HCT116 (cell line): ENCODE results near the gene LALBA. TPM values are rescaled to one million over a fixed set of nuclear protein-coding genes. Genes with fewer than 3 reads are reported as not detected.

Experiments
- ATAC-seq: fragments of 200-7000 bp; cut with Tn5 transposase; 2 replicates; pipeline ENCODE4 v1.9.1; 2020; ENCODE audit warnings: mild to moderate bottlenecking, moderate library complexity
- BruUV-seq: library from RNA; stranded (reverse); fragments of 400-500 nt; replicated peaks from 2 replicates; lab custom pipeline; 2021; lab: Mats Ljungman, UMichigan
- CTCF ChIA-PET: fragments of 300-600 bp; sonication (Branson Sonifier 250); formaldehyde crosslinking; loops from one replicate; lab custom pipeline; 2021; ENCODE audit warnings: antibody characterized with exemption; lab: Charles Lee
- POLR2A ChIA-PET: fragments of 300-600, 350-600 bp; sonication (Branson Sonifier 250); formaldehyde crosslinking; loops from one replicate; lab custom pipeline; 2021; ENCODE audit warnings: antibody characterized with exemption; lab: Charles Lee
- RAD21 ChIA-PET, 2 experiments: fragments of 300-600 bp; sonication (Branson Sonifier 250); formaldehyde crosslinking; loops; one replicate each; lab custom pipeline; 2023; ENCODE audit warnings: low total read pairs in 2 of 2; ENCODE audit not compliant: uncharacterized antibody in 2 of 2, unreplicated experiment in 2 of 2, low non-redundant PET in 1 of 2; lab: Charles Lee
- DNase-seq: peaks from one replicate; pipeline ENCODE4 v3.0.0-alpha.2; 2010; ENCODE audit warnings: low read depth, low spot score
- H2AFZ ChIP-seq: fragments of 200-600 bp; shearing (Covaris generic), sonication (generic); 2 replicates; pipeline ENCODE4 v1.6.1; 2017; ENCODE audit warnings: low read depth, mixed run types, mixed read lengths, antibody characterized with exemption, low read length; ENCODE audit not compliant: poor library complexity, severe bottlenecking
- H3K27ac ChIP-seq: 2 replicates; pipeline ENCODE4 v1.5.1; 2012; ENCODE audit warnings: low read depth, low read length
- H3K27me3 ChIP-seq: fragments of 200-600 bp; sonication (generic); 2 replicates; pipeline ENCODE4 v1.6.1; 2016; ENCODE audit warnings: mixed run types, low read length, mixed read lengths; ENCODE audit not compliant: insufficient read depth
- H3K36me3 ChIP-seq, 2 experiments: fragments of 200-500 bp in 1 of 2; fragments of 200-600 bp in 1 of 2; sonication (Bioruptor generic) in 1 of 2; sonication (generic) in 1 of 2; 2 replicates each; pipeline versions ENCODE4 v1.5.1 to v1.6.1; 2014 to 2016; ENCODE audit warnings: low read length in 2 of 2, inconsistent platforms in 1 of 2, mixed read lengths in 1 of 2, mixed run types in 1 of 2; ENCODE audit not compliant: insufficient read depth in 2 of 2, control insufficient read depth in 1 of 2
- H3K4me1 ChIP-seq, 2 experiments: fragments of 200-600 bp in 1 of 2; sonication (generic) in 1 of 2; 2 replicates each; pipeline versions ENCODE4 v1.5.1 to v1.6.1; 2012 to 2017; ENCODE audit warnings: low read length in 2 of 2, inconsistent platforms in 1 of 2, mild to moderate bottlenecking in 1 of 2, mixed read lengths in 1 of 2, mixed run types in 1 of 2, moderate library complexity in 1 of 2; ENCODE audit not compliant: insufficient read depth in 2 of 2, control insufficient read depth in 1 of 2
- H3K4me2 ChIP-seq: fragments of 200-600 bp; sonication (generic); 2 replicates; pipeline ENCODE4 v1.6.1; 2017; ENCODE audit warnings: mixed run types, low read length, mixed read lengths
- H3K4me3 ChIP-seq, 2 experiments: fragments of 200-600 bp in 1 of 2; sonication (generic) in 1 of 2; replicated peaks in 1 of 2; 2 replicates each; pipeline ENCODE4 v1.5.1; 2011 to 2016; ENCODE audit warnings: low read length in 2 of 2, control low read depth in 1 of 2, low read depth in 1 of 2, mild to moderate bottlenecking in 1 of 2, mixed read lengths in 1 of 2, mixed run types in 1 of 2
- H3K79me2 ChIP-seq: fragments of 200-600 bp; sonication (generic); 2 replicates; pipeline ENCODE4 v1.6.1; 2017; ENCODE audit warnings: mild to moderate bottlenecking, mixed run types, low read length, moderate library complexity, mixed read lengths; ENCODE audit not compliant: insufficient read depth
- H3K9ac ChIP-seq: fragments of 200-600 bp; sonication (generic); 2 replicates; pipeline ENCODE4 v1.6.1; 2016; ENCODE audit warnings: low read length, mixed read lengths
- H3K9me2 ChIP-seq: fragments of 200-600 bp; sonication (generic), shearing (Covaris generic); 2 replicates; pipeline ENCODE4 v1.6.1; 2017; ENCODE audit warnings: mixed run types, mild to moderate bottlenecking, moderate library complexity; ENCODE audit not compliant: insufficient read depth
- H3K9me3 ChIP-seq, 2 experiments: fragments of 200-500 bp in 1 of 2; fragments of 200-600 bp in 1 of 2; sonication (Bioruptor generic) in 1 of 2; sonication (generic) in 1 of 2; 2 replicates each; pipeline ENCODE4 v1.6.1; 2014 to 2017; ENCODE audit warnings: low read length in 2 of 2, mixed read lengths in 2 of 2, inconsistent platforms in 1 of 2, low read depth in 1 of 2, mild to moderate bottlenecking in 1 of 2, mixed run types in 1 of 2, moderate library complexity in 1 of 2; ENCODE audit not compliant: control insufficient read depth in 1 of 2, insufficient read depth in 1 of 2
- H4K20me1 ChIP-seq: fragments of 200-600 bp; sonication (generic), shearing (Covaris generic); 2 replicates; pipeline ENCODE4 v1.6.1; 2017; ENCODE audit warnings: mixed run types, mild to moderate bottlenecking, moderate library complexity; ENCODE audit not compliant: insufficient read depth
- CEBPB ChIP-seq: IDR thresholded peaks from 2 replicates; pipeline ENCODE4 v1.6.1; 2012; ENCODE audit warnings: low read depth
- EGR1 ChIP-seq: IDR thresholded peaks from 2 replicates; pipeline ENCODE4 v1.6.1; 2012; ENCODE audit warnings: low read depth
- ELF1 ChIP-seq: IDR thresholded peaks from 2 replicates; pipeline ENCODE4 v1.6.1; 2012; ENCODE audit warnings: low read depth, borderline replicate concordance
- FOSL1 ChIP-seq: IDR thresholded peaks from 2 replicates; pipeline ENCODE4 v1.6.1; 2012; ENCODE audit warnings: low read depth
- JUND ChIP-seq: IDR thresholded peaks from 2 replicates; pipeline ENCODE4 v1.6.1; 2012
- POLR2AphosphoS5 ChIP-seq: IDR thresholded peaks from 2 replicates; pipeline ENCODE4 v1.6.1; 2011; ENCODE audit warnings: mild to moderate bottlenecking, low read depth, low read length, moderate library complexity
- SIN3A ChIP-seq: IDR thresholded peaks from 2 replicates; pipeline ENCODE4 v1.6.1; 2012; ENCODE audit warnings: low read depth
- TCF7L2 ChIP-seq: IDR thresholded peaks from 2 replicates; pipeline ENCODE4 v1.7.0; 2011; ENCODE audit warnings: borderline replicate concordance, inconsistent platforms; ENCODE audit not compliant: insufficient read depth, insufficient read length; ENCODE audit errors: extremely low read depth
- YY1 ChIP-seq: IDR thresholded peaks from 2 replicates; pipeline ENCODE4 v1.6.1; 2011; ENCODE audit warnings: low read length, low read depth, moderate library complexity, mild to moderate bottlenecking; ENCODE audit not compliant: insufficient replicate concordance; ENCODE audit errors: extremely low read depth
- ZNF274 ChIP-seq: fragments of 200-500 bp; sonication (Bioruptor generic); IDR thresholded peaks from 2 replicates; pipeline ENCODE4 v1.6.1; 2014; ENCODE audit warnings: mild to moderate bottlenecking, low read depth, low read length, inconsistent platforms
- intact Hi-C: fragments of 100-400 bp; cut with micrococcal nuclease; formaldehyde crosslinking; loops from 2 replicates; pipeline ENCODE4 v1.10.0; 2022
- total RNA-seq: library from RNA; stranded (reverse); gene quantifications from one replicate; pipeline ENCODE4 v1.2.1, GENCODE V29; 2021; ENCODE audit not compliant: unreplicated experiment

Gene LALBA
- total RNA-seq, 1 experiment from 2014 or later: not detected

- H3K27me3 ChIP-seq: no peaks in the 10 kb centered on the region
- no peaks in the 10 kb centered on the region for H4K20me1 ChIP-seq
- H3K4me1 ChIP-seq: no peaks in the 10 kb centered on the region
- no peak overlapping the region for H3K4me3 ChIP-seq
- no peak overlapping the region for H3K4me2 ChIP-seq
- no peaks in the 10 kb centered on the region for H3K79me2 ChIP-seq
- DNase-seq: no peak
- H3K9me3 ChIP-seq: no peaks in the 10 kb centered on the region
- no peak overlapping the region for H3K27ac ChIP-seq
- no peak overlapping the region for H3K9ac ChIP-seq
- ChIA-PET POLR2A (no interaction called here), CTCF (no interaction called here)
- H3K36me3 ChIP-seq: no peaks in the 10 kb centered on the region
- ATAC-seq: no peak
- H3K9me2 ChIP-seq: no peaks in the 10 kb centered on the region
- no peak overlapping the region for H2AFZ ChIP-seq
- TF ChIP-seq ELF1: no peak
- TF ChIP-seq SIN3A: no peak
- TF ChIP-seq CEBPB: no peak
- no peak for TF ChIP-seq ZNF274
- TF ChIP-seq, all 23 proteins: peak for 0
- no TSS peak for BruUV-seq
- intact Hi-C loops: no loop called here
- RAD21 ChIA-PET: no interaction called here
Observed at GRCh38 chr12:48592591-48593086, 22.8 kb upstream of the LALBA start.

- H3K4me1 ChIP-seq: no peaks in the 10 kb centered on the region
- TF ChIP-seq ELF1 (no peak), POLR2AphosphoS5 (no peak), TCF7L2 (no peak), JUND (no peak), CEBPB (no peak), FOSL1 (no peak), EGR1 (no peak), YY1 (no peak)
- TF ChIP-seq, all 23 proteins: peak for 0
- H4K20me1 ChIP-seq: no peaks in the 10 kb centered on the region
- BruUV-seq: no TSS peak
- H3K4me2 ChIP-seq: no peak overlapping the region
- intact Hi-C loops: no loop called here
- H3K4me3 ChIP-seq: no peak overlapping the region
- no peak overlapping the region for H2AFZ ChIP-seq
- no peaks in the 10 kb centered on the region for H3K36me3 ChIP-seq
- DNase-seq (no peak), ATAC-seq (no peak)
- CTCF ChIA-PET: no interaction called here
- no peak overlapping the region for H3K27ac ChIP-seq
- no peaks in the 10 kb centered on the region for H3K79me2 ChIP-seq
- POLR2A ChIA-PET: no interaction called here
- no peaks in the 10 kb centered on the region for H3K9me2 ChIP-seq
- no peak overlapping the region for H3K9ac ChIP-seq
- RAD21 ChIA-PET: no interaction called here
- H3K9me3 ChIP-seq: no peaks in the 10 kb centered on the region
- no peaks in the 10 kb centered on the region for H3K27me3 ChIP-seq
Observed at GRCh38 chr12:48586361-48586760, 16.5 kb upstream of the LALBA start.
